Mucosa of descending colon (tissue), 3 donors: ENCODE results near the gene ATP8A2. TPM values are rescaled to one million over a fixed set of nuclear protein-coding genes. Genes with fewer than 3 reads are reported as not detected.

Experiments
- ATAC-seq: fragments of 200-7000 bp; cut with Tn5 transposase; one replicate; pipeline ENCODE4 v1.9.1; 2020; ENCODE audit warnings: mild to moderate bottlenecking, moderate library complexity
- DNase-seq, 3 donors: peaks; one replicate each; pipeline ENCODE4 v3.0.0-alpha.2; 2020
- H3K36me3 ChIP-seq: fragments of 200-600 bp; one replicate; pipeline ENCODE4 v1.8.0; 2021; ENCODE audit warnings: low read depth, mild to moderate bottlenecking
- H3K4me1 ChIP-seq: fragments of 200-600 bp; one replicate; pipeline ENCODE4 v1.8.0; 2021; ENCODE audit warnings: low read depth, mild to moderate bottlenecking
- H3K4me3 ChIP-seq: fragments of 200-600 bp; one replicate; pipeline ENCODE4 v1.8.0; 2021; ENCODE audit warnings: mild to moderate bottlenecking
- H3K9me3 ChIP-seq: fragments of 200-600 bp; one replicate; pipeline ENCODE4 v1.8.0; 2021; ENCODE audit warnings: mild to moderate bottlenecking
- intact Hi-C, 2 donors: fragments of 100-400 bp; cut with DNase I in 1 of 2; cut with micrococcal nuclease in 1 of 2; formaldehyde crosslinking; loops; one replicate each; pipeline versions ENCODE4 v1.11.0 to v1.11.1; 2022; cut with DNase I, micrococcal nuclease
- total RNA-seq, 3 donors: library from RNA; stranded (reverse); fragmentation: NEBNext Ultra II Directional in 2 of 3; extraction: Animal tissue kit (Norgen Biotek cat#: 25700) in 2 of 3; gene quantifications; one replicate each; pipeline versions ENCODE4 v1.2.1 to v1.2.4, GENCODE V29; 2021 to 2023
- TF ChIP-seq, protein P1 (sequence below): fragments of 200-600 bp; IDR thresholded peaks from one replicate; pipeline ENCODE4 v1.8.0; 2022; ENCODE audit warnings: antibody characterized with exemption, mild to moderate bottlenecking
- donor health status: DM: no; HTN: no; CAD: no; lungs with moderate emphysema.
- donor health status: DM: no; HTN: no; CAD: no.
- donor health status: DM: no; HTN: yes; CAD: no.

The ATP8A2 gene
- total RNA-seq, 3 donors from 2014 or later = 0.22 to 3.6 (median 0.41) TPM

DNA sequence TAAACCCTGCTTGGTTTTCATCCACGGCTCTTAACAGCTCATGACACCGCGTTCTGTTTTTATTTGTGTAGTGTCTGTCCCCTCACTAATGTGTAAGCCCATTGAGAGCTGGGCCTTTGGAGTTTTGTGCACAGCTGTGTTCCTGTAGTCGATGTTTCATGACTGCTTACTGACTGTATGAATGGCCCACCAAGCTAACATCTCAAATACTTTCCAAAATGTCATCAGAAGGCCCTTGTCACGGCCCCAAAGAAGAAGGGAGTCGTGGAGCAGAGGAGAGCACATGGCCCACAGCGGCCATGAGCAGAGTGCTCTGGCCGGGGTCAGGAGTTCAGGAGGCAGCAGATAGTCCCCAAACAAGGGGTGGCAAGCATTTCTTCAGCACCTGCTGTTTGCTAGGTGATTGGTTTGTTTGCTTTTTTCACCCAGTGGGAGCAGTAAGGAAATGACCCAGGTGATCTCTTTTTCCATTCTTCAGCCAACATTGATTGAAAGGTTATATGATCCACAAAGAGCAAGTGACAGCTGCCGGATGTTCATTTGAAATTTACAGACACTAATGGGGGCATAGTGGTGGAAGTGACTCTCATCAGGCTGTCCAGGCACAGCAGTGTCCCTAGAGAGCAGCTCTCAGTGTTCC, 315.2 kb downstream of the ATP8A2 start:
- DNase-seq (peak in 1 of 3 donors; percentile 10), ATAC-seq (peak; percentile 75)
- TF ChIP-seq, protein P1, sequence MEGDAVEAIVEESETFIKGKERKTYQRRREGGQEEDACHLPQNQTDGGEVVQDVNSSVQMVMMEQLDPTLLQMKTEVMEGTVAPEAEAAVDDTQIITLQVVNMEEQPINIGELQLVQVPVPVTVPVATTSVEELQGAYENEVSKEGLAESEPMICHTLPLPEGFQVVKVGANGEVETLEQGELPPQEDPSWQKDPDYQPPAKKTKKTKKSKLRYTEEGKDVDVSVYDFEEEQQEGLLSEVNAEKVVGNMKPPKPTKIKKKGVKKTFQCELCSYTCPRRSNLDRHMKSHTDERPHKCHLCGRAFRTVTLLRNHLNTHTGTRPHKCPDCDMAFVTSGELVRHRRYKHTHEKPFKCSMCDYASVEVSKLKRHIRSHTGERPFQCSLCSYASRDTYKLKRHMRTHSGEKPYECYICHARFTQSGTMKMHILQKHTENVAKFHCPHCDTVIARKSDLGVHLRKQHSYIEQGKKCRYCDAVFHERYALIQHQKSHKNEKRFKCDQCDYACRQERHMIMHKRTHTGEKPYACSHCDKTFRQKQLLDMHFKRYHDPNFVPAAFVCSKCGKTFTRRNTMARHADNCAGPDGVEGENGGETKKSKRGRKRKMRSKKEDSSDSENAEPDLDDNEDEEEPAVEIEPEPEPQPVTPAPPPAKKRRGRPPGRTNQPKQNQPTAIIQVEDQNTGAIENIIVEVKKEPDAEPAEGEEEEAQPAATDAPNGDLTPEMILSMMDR = no peak
- Histone ChIP-seq H3K36me3 (no peaks in the 10 kb centered on the region), H3K4me3 (no peak overlapping the region), H3K9me3 (no peaks in the 10 kb centered on the region), H3K4me1 (peaks cover 4% of the 10 kb centered on the region)
- intact Hi-C loops = no loop called here

DNA sequence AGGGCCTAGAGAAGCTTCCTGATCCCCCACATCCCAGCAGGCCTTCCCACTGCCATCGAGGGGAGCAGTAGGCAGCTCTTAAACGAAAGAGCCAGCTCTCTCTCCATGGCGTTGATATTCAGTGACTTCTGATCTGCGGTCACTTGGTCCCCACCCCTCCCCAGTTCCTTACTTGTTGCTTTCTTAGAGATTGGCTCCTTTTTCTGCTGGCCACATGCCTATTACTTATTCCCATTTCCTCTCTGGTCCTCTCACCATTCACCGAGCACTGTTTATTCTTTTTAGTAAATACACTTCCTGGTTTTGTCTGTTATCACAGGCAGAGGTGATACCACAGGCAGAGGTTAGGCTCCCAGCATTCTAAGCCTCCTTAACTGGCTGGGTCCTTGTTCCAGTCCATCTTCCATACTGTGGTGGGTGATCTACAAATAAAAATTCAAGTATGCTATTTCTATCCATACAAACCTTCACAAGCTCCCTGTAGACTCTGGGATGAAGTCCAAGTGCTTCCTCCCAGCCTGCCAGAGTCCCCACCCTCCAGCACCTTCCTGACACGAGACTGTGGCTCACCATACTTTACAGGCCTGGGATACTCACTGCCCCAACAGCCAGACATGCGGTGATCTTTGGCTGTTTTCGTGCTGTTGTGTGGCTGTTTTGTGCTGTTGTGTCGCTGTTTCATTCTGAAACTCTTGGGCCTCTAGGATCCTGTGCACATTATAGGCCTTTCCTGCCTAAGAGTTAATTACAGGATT, 315.9 kb downstream of the ATP8A2 start:
- no peaks in the 10 kb centered on the region for H3K9me3 ChIP-seq
- peaks cover 4% of the 10 kb centered on the region for H3K4me1 ChIP-seq
- H3K4me3 ChIP-seq = no peak overlapping the region
- intact Hi-C loops = no loop called here
- TF ChIP-seq, protein P1 = no peak
- peak; percentile 83 for ATAC-seq
- no peaks in the 10 kb centered on the region for H3K36me3 ChIP-seq
- peak in 2 of 3 donors; percentile 33 to 36 for DNase-seq

GRCh38 chr13:25688536-25688935, 316.8 kb downstream of the ATP8A2 start:
- Histone ChIP-seq H3K9me3 (no peaks in the 10 kb centered on the region), H3K4me1 (peaks cover 4% of the 10 kb centered on the region), H3K4me3 (no peak overlapping the region), H3K36me3 (no peaks in the 10 kb centered on the region)
- TF ChIP-seq, protein P1 = no peak
- intact Hi-C loops = no loop called here
- peak in 1 of 3 donors; percentile 5 for DNase-seq
- no peak for ATAC-seq

DNA sequence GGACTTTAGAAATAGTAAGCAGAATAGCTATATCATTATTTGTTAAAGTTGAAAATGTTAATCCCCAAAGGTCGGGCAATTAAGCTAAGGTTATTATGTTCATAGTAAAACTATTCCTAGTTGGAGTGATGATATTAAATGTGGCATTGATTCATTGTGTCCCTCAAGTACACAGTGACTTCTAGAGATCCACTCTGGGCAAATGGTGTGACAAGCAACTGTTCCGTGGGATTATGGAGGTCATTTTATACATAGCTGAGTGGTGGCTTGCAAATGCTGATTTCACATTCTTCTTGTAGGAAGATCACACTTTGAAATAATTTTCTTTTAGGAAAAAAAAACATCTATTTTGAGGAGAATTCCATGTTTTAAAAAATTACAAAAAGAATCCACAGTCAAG, 317.8 kb downstream of the ATP8A2 start:
- TF ChIP-seq, protein P1 = no peak
- no peak for DNase-seq

DNA sequence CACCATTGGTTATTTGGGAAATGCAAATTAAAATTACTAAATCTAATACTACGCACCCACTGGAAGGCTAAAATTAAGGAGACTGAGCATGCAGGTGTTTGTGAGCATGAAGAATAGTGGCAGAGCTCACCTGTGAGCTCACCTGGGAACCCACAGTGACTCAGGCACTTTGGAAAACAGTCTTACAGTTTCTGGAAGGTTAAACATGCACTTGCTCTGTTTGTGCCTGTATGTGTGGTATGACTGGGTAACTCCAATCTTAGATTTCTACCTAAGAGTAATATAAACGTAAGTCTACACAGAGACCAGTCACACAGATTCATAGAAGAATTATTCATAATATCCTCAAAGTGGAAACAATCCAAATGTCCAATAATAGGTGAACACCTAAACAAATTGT, 318.8 kb downstream of the ATP8A2 start:
- TF ChIP-seq, protein P1 = no peak
- no peak for ATAC-seq

More for the DNA sequence above, 317.8 kb downstream of the ATP8A2 start:
- ATAC-seq = no peak
- Histone ChIP-seq H3K9me3 (no peaks in the 10 kb centered on the region), H3K4me1 (peaks cover 4% of the 10 kb centered on the region), H3K36me3 (no peaks in the 10 kb centered on the region), H3K4me3 (no peak overlapping the region)
- intact Hi-C loops = no loop called here

More for the DNA sequence above, 318.8 kb downstream of the ATP8A2 start:
- intact Hi-C loops = no loop called here
- Histone ChIP-seq H3K4me1 (peaks cover 4% of the 10 kb centered on the region), H3K9me3 (no peaks in the 10 kb centered on the region), H3K4me3 (no peak overlapping the region), H3K36me3 (no peaks in the 10 kb centered on the region)
- DNase-seq = no peak
